VCaP (cell line): ENCODE data around the gene KRTAP10-12.

Source experiments
- H3K27ac ChIP-seq: fragments of 450-650 bp; 2 replicates; pipeline ENCODE4 v1.5.1; 2017
- CTCF ChIP-seq: fragments of 450-650 bp; conservative IDR thresholded peaks from 2 replicates; pipeline ENCODE4 v1.5.1; 2017; ENCODE audit warnings: mild to moderate bottlenecking, moderate library complexity

Gene KRTAP10-12

DNA sequence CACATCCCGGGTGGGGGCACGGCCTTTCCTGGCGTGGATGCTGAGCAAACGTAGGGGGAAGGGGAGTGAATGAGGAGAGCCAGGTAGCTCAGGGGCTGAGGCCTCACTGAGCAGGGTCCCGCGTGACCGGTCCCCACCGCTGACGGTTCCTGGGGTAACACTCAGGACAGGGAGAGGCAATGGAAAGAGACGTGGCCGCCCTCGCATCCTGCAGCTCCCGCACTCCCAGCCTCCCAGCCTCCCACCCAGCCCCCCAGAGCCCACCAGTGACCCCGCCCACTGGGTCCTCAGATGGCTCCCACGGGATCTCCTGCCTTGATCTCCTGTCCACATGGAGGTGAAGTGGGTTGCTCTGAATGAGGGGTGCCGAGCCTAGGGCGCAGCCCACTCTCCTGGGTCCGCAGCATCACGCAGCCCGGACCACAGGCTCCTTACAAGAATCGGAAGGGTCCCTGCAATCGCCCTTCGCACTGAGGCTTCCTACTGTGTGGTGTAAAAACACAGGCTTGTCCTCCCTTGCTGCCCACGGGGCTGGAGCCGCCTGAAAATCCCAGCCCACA lies 12.0 kb downstream of the KRTAP10-12 start:
- H3K27ac ChIP-seq, result no peak overlapping the region; the same call in 1 of the 2 replicates
- no peak for TF ChIP-seq CTCF

DNA sequence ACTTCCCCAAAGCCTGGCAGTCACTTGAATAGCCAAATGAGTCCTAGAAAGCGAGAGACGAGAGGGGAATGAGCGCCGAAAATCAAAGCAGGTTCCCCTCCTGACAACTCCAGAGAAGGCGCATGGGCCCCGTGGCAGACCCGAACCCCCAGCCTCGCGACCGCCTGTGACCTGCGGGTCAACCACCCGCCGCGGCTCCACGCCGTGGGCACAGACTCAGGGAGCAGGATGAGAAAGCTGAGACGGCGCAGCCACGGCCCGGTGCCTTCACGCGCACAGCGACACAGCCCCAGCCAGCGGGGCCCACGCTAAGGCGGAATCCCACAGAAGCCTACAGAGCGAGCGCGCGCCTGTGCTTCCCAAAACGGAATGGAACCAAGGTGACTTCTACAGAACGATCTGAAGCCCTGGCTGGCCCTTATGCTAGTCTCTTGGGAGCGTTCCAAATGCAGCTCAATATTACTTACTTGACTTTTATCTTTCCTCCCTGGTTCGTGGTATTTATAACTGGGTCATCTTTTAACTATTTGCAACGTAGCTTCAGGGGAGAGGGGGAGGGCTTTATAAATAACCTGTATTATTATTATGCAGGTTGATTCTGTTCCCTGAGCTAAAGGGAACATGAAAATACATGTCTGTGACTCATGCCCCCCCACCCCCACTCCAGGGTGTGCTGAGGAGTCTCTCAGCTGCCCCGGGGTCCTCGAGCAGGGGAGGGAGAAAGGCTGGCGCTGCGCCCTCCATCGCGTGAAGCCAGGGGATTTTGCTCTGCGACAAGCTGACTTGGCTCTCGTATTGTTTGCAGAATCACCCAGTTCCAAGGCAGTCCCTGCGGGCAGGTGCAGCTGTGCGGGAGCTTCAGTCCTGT lies 12.7 kb downstream of the KRTAP10-12 start:
- TF ChIP-seq CTCF, result no peak
- H3K27ac ChIP-seq, result no peak overlapping the region; the same call in 1 of the 2 replicates

DNA sequence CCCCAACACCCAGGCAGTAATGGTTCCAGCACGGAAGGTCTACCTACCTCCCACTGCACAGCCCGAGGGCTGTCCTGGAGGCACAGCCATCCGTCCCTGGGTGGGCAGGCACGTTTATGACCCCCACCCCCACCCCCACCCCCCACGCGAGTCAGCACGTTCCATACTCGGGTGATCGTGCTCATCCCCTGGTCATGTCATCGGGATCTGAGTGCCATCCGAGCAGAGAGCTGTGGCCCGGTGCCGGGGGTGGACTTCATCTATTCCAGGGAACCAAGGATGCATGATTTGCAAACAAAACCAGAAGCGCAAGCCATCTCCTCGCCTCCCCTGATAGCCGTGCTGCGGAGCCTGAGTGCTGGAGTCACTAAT lies 13.3 kb downstream of the KRTAP10-12 start:
- no peak for TF ChIP-seq CTCF
- no peak overlapping the region; the same call in 1 of the 2 replicates for H3K27ac ChIP-seq

DNA sequence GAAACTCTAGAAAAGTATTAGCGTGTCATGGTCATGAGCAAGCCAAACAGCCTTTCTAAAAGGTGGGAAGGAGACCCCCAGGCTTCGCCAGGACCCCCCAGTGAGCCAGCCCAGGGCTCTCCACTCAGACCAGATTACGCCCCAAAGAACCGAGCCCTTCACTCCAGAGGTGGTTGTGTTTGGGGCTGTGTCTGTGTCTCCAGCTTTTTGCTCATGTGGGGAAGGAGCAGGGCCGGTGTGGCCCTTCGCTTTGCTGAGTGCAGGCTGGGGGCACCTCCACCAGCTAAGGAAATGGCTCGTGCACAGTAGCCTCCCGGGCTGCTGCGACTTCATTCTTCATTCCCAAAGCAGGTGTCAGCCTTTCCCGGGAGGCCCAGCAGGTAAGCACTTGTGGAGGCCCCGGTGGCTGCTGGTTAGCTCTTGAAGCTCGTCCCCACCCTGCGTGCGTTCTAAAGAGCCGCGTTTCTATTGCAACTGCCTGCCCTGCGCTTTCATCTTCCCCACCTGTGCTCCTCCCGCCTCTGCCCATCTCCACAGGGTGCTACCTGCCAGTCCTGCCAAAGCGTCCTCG lies 13.9 kb downstream of the KRTAP10-12 start:
- peak overlapping the region; percentile 46; the same call in 1 of the 2 replicates for H3K27ac ChIP-seq
- no peak for TF ChIP-seq CTCF

DNA sequence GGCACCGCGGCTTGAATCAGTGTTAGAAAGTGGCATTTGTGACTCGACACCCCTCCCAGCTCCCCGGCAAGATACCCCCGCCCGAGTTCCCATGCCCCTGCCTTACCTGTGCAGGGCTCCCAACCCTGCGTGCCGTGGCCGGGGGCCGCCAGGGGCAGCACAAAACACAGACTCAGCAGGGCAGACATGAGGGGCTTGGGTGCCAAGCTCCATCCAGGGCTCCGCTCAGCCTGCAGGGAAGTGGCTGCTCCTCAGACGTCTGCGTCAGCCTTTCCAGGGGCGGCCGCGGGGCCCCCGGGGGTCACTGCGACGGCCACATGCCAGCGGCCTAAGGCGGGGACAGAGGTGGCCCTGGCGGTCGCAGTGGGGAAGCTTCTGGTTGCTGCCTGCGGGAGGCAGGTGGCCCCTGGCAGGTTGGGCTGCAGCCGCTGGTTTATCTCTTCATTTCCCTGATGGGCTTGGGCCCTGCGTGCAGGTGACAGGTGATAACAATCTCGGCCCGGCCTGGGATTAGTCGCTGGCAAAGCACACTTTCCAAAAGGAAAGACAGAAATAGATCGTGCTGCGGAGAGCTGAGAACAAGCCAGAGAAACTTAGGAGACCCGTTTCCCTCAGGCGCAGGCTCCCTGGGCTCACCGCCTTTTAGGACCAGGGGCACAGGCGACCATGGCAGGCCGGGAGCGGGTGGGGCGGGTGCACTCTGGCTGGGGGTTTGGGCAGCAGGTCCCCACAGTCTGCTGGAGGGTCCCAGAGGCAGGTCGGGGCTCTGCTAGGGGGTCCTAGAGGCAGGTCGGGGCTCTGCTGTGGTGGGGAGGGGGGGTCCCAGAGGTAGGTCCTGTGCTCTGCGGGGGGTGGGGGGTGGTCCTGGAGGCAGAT lies 14.6 kb downstream of the KRTAP10-12 start, which contains the start of gene TSPEAR:
TSPEAR (minus strand) TSS at position 246 of the 876 bp plus-strand sequence; CDS start at position 188, 58 bp downstream.
- peak within 1 kb of the TSS; percentile 46; the same call in 1 of the 2 replicates for H3K27ac ChIP-seq
- TF ChIP-seq CTCF, result peak; percentile 42

GRCh38 chr21:44712203-44713028 lies 15.4 kb downstream of the KRTAP10-12 start:
- no peak for TF ChIP-seq CTCF
- H3K27ac ChIP-seq, result peak overlapping the region; percentile 46; the same call in 1 of the 2 replicates
